HepG2 (cell line): ENCODE data around the gene ASAP2. TPM values are rescaled to one million over a fixed set of nuclear protein-coding genes. Genes with fewer than 3 reads are reported as not detected.

Source experiments
- ATAC-seq: fragments of 200-7000 bp; cut with Tn5 transposase; 3 replicates; pipeline ENCODE4 v1.9.1; 2020; ENCODE audit warnings: mild to moderate bottlenecking, moderate library complexity
- BruUV-seq: library from RNA; stranded (reverse); fragments of 400-500 nt; replicated peaks from 2 replicates; lab custom pipeline; 2021; lab: Mats Ljungman, UMichigan
- CTCF ChIA-PET: fragments of 300-600 bp; formaldehyde crosslinking; extraction: SDS; loops from one replicate; lab custom pipeline; 2021; ENCODE audit warnings: low total read pairs, inconsistent platforms, low intra/inter-chr PET ratio; lab: Yijun Ruan, JAX
- POLR2A ChIA-PET: fragments of 350-600 bp; sonication (Branson Sonifier 250); formaldehyde crosslinking; loops from one replicate; lab custom pipeline; 2020; ENCODE audit warnings: antibody characterized with exemption, inconsistent platforms; lab: Yijun Ruan, JAX
- DNase-seq: peaks from one replicate; pipeline ENCODE4 v3.0.0-alpha.2; 2015; ENCODE audit warnings: low spot score
- FAIRE-seq: peaks from 3 replicates; lab custom pipeline; 2011; peaks lifted over from hg19 to GRCh38; lab: Jason Lieb, UNC
- H2AFZ ChIP-seq: one replicate; pipeline ENCODE4 v1.6.1; 2011; ENCODE audit warnings: low read length, inconsistent platforms
- H3K27ac ChIP-seq: fragments of 300-600 bp; 3 replicates; pipeline ENCODE4 v1.8.0; 2011; ENCODE audit warnings: mixed run types, mild to moderate bottlenecking, mixed read lengths, low read length, inconsistent platforms; ENCODE audit not compliant: insufficient read depth; ENCODE audit errors: extremely low read length
- H3K27me3 ChIP-seq, 2 experiments: fragments of 200-600 bp in 1 of 2; 2 replicates in 1 of 2; 3 replicates in 1 of 2; pipeline versions ENCODE4 v1.6.0 to v1.8.0; 2011; ENCODE audit warnings: low read length in 2 of 2, mild to moderate bottlenecking in 2 of 2, moderate library complexity in 2 of 2, inconsistent platforms in 1 of 2; ENCODE audit not compliant: insufficient read depth in 2 of 2, control insufficient read depth in 1 of 2
- H3K36me3 ChIP-seq, 2 experiments: fragments of 200-600 bp in 1 of 2; replicated peaks in 1 of 2; 2 replicates in 1 of 2; 3 replicates in 1 of 2; pipeline versions ENCODE4 v1.5.1 to v1.8.0; 2011; ENCODE audit warnings: low read length in 2 of 2, inconsistent platforms in 1 of 2; ENCODE audit not compliant: insufficient read depth in 2 of 2, control insufficient read depth in 1 of 2
- H3K4me1 ChIP-seq: 2 replicates; pipeline ENCODE4 v1.5.1; 2012; ENCODE audit warnings: low read length, inconsistent platforms; ENCODE audit not compliant: insufficient read depth
- H3K4me2 ChIP-seq: 2 replicates; pipeline ENCODE4 v1.6.0; 2011; ENCODE audit warnings: low read depth, low read length, inconsistent platforms
- H3K4me3 ChIP-seq, 3 experiments: fragments of 200-600 bp in 1 of 3; sonication (generic), shearing (Covaris generic) in 1 of 3; replicated peaks in 1 of 3; 2 replicates each; pipeline ENCODE4 v1.5.1; 2011 to 2016; ENCODE audit warnings: low read length in 3 of 3, inconsistent platforms in 2 of 3, low read depth in 2 of 3, mild to moderate bottlenecking in 2 of 3, control low read depth in 1 of 3, mixed read lengths in 1 of 3; ENCODE audit not compliant: insufficient read depth in 1 of 3
- H3K79me2 ChIP-seq: one replicate; pipeline ENCODE4 v1.6.1; 2011; ENCODE audit warnings: low read length, inconsistent platforms; ENCODE audit not compliant: insufficient read depth
- H3K9ac ChIP-seq: 2 replicates; pipeline ENCODE4 v1.6.0; 2011; ENCODE audit warnings: mild to moderate bottlenecking, low read depth, low read length, inconsistent platforms; ENCODE audit not compliant: insufficient read depth
- H3K9me3 ChIP-seq: 2 replicates; pipeline ENCODE4 v1.5.1; 2012; ENCODE audit warnings: mild to moderate bottlenecking, low read length
- H4K20me1 ChIP-seq: 2 replicates; pipeline ENCODE4 v1.6.0; 2011; ENCODE audit warnings: inconsistent platforms, mild to moderate bottlenecking, low read length, moderate library complexity; ENCODE audit not compliant: insufficient read depth
- HDAC6 ChIP-seq: fragments of 200-600 bp; sonication (generic); IDR thresholded peaks from 2 replicates; pipeline ENCODE4 v1.7.0; 2017; ENCODE audit warnings: mild to moderate bottlenecking, antibody characterized with exemption, low read length, low read depth
- HNF1A ChIP-seq, 2 experiments: sonication (generic) in 1 of 2; formaldehyde crosslinking in 1 of 2; IDR thresholded peaks; 2 replicates each; pipeline versions ENCODE4 v1.4.0 to v1.6.1; 2016 to 2020; ENCODE audit warnings: borderline replicate concordance in 1 of 2, low read depth in 1 of 2, mild to moderate bottlenecking in 1 of 2, missing genetic modification reagents in 1 of 2
- MLLT10 ChIP-seq: sonication (generic); formaldehyde crosslinking; IDR thresholded peaks from 2 replicates; pipeline ENCODE4 v1.4.0; 2020; ENCODE audit warnings: missing genetic modification reagents
- NFIC ChIP-seq: IDR thresholded peaks from 2 replicates; pipeline ENCODE4 v1.6.1; 2012; ENCODE audit warnings: mild to moderate bottlenecking, low read length, inconsistent platforms
- NR1H2 ChIP-seq: sonication (generic); formaldehyde crosslinking; IDR thresholded peaks from 2 replicates; pipeline ENCODE4 v1.8.1; 2022; ENCODE audit warnings: low read depth, missing genetic modification reagents, borderline replicate concordance
- REL ChIP-seq: sonication (generic); formaldehyde crosslinking; conservative IDR thresholded peaks from 2 replicates; pipeline ENCODE4 v1.8.0; 2022; ENCODE audit warnings: mild to moderate bottlenecking, missing genetic modification reagents, moderate library complexity
- SRSF9 ChIP-seq: fragments of 200-400 bp; formaldehyde crosslinking; IDR thresholded peaks from 2 replicates; pipeline ENCODE4 v1.6.1; 2018; ENCODE audit warnings: borderline replicate concordance, mild to moderate bottlenecking, low read depth, low read length; ENCODE audit not compliant: insufficient read depth, poor library complexity, severe bottlenecking
- ZNF296 ChIP-seq: sonication (generic); formaldehyde crosslinking; conservative IDR thresholded peaks from 2 replicates; pipeline ENCODE4 v1.5.0; 2020; ENCODE audit warnings: mild to moderate bottlenecking, missing genetic modification reagents
- WGBS: methylation state at CpG from one replicate; pipeline ENCODE4 v1.1.6; 2017; ENCODE audit warnings: low lambda C conversion rate; 5-methylcytosine and 5-hydroxymethylcytosine counted together
- in situ Hi-C: cut with HindIII; loops from 2 replicates; pipeline ENCODE4 v1.10.0; 2017; ENCODE audit warnings: low pct_unique_long_range_greater_than_20kb; ENCODE audit not compliant: extremely low pct_ligation_motif_present
- intact Hi-C: fragments of 100-400 bp; cut with micrococcal nuclease; formaldehyde crosslinking; loops from one replicate; pipeline ENCODE4 v1.10.0; 2022; ENCODE audit not compliant: unreplicated experiment
- polyA plus RNA-seq, 8 experiments: library from polyadenylated mRNA; depleted of rRNA in 3 of 8; stranded (reverse) in 7 of 8; unstranded in 1 of 8; fragments of >200 nt; fragmentation: Illumina TruSeq in 4 of 8; extraction: Trizol in 4 of 8; gene quantifications; 2 replicates each; pipeline versions ENCODE4 v1.2.1 to v1.2.3, GENCODE V29; 2011 to 2016; ENCODE audit warnings: low read depth in 4 of 8, missing spikeins in 1 of 8, mixed read lengths in 1 of 8; ENCODE audit not compliant: insufficient read depth in 1 of 8
- total RNA-seq, 5 experiments: library from RNA; depleted of rRNA; stranded (reverse); fragments of >200 nt; fragmentation: Illumina TruSeq; extraction: Trizol; gene quantifications; 2 replicates each; pipeline ENCODE4 v1.2.3, GENCODE V29; 2016; ENCODE audit warnings: low read depth in 1 of 5
- TF ChIP-seq, protein P1 (sequence below): sonication (generic); formaldehyde crosslinking; IDR thresholded peaks from 2 replicates; pipeline ENCODE4 v1.4.0; 2020; ENCODE audit warnings: missing genetic modification reagents
- TF ChIP-seq, protein P2 (sequence below): sonication (generic); formaldehyde crosslinking; IDR thresholded peaks from 2 replicates; pipeline ENCODE4 v1.5.1; 2020; ENCODE audit warnings: mild to moderate bottlenecking, moderate library complexity, missing genetic modification reagents

ASAP2 gene
- total and polyA plus RNA-seq, 2 of the 13 experiments (the other 11 are each of a cell fraction or from before 2014, with no cell fraction given): 7.3 to 22.3 TPM

- in situ Hi-C loops (no loop called here), intact Hi-C loops (no loop called here)
- Histone ChIP-seq H3K4me3 (no peak overlapping the region), H3K9ac (no peak overlapping the region), H3K36me3 (peaks cover 8 to 24% of the 10 kb centered on the region in 2 experiments; a peak in 4 of 5 replicates), H3K79me2 (no peaks in the 10 kb centered on the region), H3K4me1 (peaks cover 17% of the 10 kb centered on the region), H2AFZ (no peak overlapping the region), H4K20me1 (no peaks in the 10 kb centered on the region; the same call in 1 of the 2 replicates), H3K9me3 (no peaks in the 10 kb centered on the region), H3K27ac (no peak overlapping the region), H3K4me2 (no peak overlapping the region), H3K27me3 (no peaks in the 10 kb centered on the region)
- BruUV-seq: no TSS peak
- 98% methylated on average over 7 of the region's 7 CpGs for WGBS
- DNase-seq (no peak), ATAC-seq (no peak), FAIRE-seq (no peak)
- ChIA-PET CTCF (no interaction called here), POLR2A (no interaction called here)
- TF ChIP-seq HDAC6 (no peak), NR1H2 (CRISPR knock-in tag) (no peak), MLLT10 (CRISPR knock-in tag) (no peak), NFIC (no peak), ZNF296 (CRISPR knock-in tag) (no peak), REL (no peak), HNF1A (IDR thresholded peaks at IDR 0.05; ENCODE audit: low read depth) (no peak), HNF1A (CRISPR knock-in tag; IDR thresholded peaks at IDR 0.05; ENCODE audit: borderline replicate concordance) (no peak), SRSF9 (no peak)
- TF ChIP-seq, protein P1, sequence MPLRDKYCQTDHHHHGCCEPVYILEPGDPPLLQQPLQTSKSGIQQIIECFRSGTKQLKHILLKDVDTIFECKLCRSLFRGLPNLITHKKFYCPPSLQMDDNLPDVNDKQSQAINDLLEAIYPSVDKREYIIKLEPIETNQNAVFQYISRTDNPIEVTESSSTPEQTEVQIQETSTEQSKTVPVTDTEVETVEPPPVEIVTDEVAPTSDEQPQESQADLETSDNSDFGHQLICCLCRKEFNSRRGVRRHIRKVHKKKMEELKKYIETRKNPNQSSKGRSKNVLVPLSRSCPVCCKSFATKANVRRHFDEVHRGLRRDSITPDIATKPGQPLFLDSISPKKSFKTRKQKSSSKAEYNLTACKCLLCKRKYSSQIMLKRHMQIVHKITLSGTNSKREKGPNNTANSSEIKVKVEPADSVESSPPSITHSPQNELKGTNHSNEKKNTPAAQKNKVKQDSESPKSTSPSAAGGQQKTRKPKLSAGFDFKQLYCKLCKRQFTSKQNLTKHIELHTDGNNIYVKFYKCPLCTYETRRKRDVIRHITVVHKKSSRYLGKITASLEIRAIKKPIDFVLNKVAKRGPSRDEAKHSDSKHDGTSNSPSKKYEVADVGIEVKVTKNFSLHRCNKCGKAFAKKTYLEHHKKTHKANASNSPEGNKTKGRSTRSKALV (CRISPR knock-in tag): no peak
- TF ChIP-seq, protein P2, sequence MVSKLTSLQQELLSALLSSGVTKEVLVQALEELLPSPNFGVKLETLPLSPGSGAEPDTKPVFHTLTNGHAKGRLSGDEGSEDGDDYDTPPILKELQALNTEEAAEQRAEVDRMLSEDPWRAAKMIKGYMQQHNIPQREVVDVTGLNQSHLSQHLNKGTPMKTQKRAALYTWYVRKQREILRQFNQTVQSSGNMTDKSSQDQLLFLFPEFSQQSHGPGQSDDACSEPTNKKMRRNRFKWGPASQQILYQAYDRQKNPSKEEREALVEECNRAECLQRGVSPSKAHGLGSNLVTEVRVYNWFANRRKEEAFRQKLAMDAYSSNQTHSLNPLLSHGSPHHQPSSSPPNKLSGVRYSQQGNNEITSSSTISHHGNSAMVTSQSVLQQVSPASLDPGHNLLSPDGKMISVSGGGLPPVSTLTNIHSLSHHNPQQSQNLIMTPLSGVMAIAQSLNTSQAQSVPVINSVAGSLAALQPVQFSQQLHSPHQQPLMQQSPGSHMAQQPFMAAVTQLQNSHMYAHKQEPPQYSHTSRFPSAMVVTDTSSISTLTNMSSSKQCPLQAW (CRISPR knock-in tag): no peak
Measured at GRCh38 chr2:9297807-9298206, 91.2 kb downstream of the ASAP2 start.
